ENCODE measurements around the gene GPAT3.

Gene GPAT3

GRCh38 chr4:83527671-83528070, 8.2 kb upstream of the GPAT3 start:
- no peak for TF ChIP-seq CTCF (conservative IDR thresholded peaks at IDR 0.05)
- TF ChIP-seq ZFX (IDR thresholded peaks at IDR 0.05), result no peak
- no peak overlapping the region for H3K27ac ChIP-seq

- peak overlapping the region; percentile 38 for H3K27ac ChIP-seq
- TF ChIP-seq CTCF (conservative IDR thresholded peaks at IDR 0.05), result no peak
- TF ChIP-seq ZFX (IDR thresholded peaks at IDR 0.05), result no peak
Measured at GRCh38 chr4:83536362-83537272, 709 bp downstream of the GPAT3 start.

- H3K27ac ChIP-seq, result no peak overlapping the region
- TF ChIP-seq ZFX (IDR thresholded peaks at IDR 0.05), result no peak
- TF ChIP-seq CTCF (conservative IDR thresholded peaks at IDR 0.05), result no peak
Measured at GRCh38 chr4:83542225-83542624, 6.3 kb downstream of the GPAT3 start.

- H3K27ac ChIP-seq, result no peak overlapping the region
- TF ChIP-seq CTCF (conservative IDR thresholded peaks at IDR 0.05), result no peak
- no peak for TF ChIP-seq ZFX (IDR thresholded peaks at IDR 0.05)
Measured at GRCh38 chr4:83546786-83547185, 10.9 kb downstream of the GPAT3 start.

GRCh38 chr4:83548151-83548905, 12.4 kb downstream of the GPAT3 start:
- H3K27ac ChIP-seq, result peak overlapping the region; percentile 66
- TF ChIP-seq ZFX (IDR thresholded peaks at IDR 0.05) (no peak), CTCF (conservative IDR thresholded peaks at IDR 0.05) (no peak)

- TF ChIP-seq CTCF (conservative IDR thresholded peaks at IDR 0.05) (no peak), ZFX (IDR thresholded peaks at IDR 0.05) (no peak)
Measured at GRCh38 chr4:83552083-83552482, 16.2 kb downstream of the GPAT3 start.

GRCh38 chr4:83552924-83553323, 17.0 kb downstream of the GPAT3 start:
- no peak overlapping the region for H3K27ac ChIP-seq
- no peak for TF ChIP-seq ZFX (IDR thresholded peaks at IDR 0.05)
- TF ChIP-seq CTCF (conservative IDR thresholded peaks at IDR 0.05), result no peak

More at GRCh38 chr4:83552083-83552482, 16.2 kb downstream of the GPAT3 start:
- H3K27ac ChIP-seq, result no peak overlapping the region

Data from C4-2B (cell line).